SU-DHL-6 (cell line): Measurements from ENCODE around the gene DYNLT2B.

Experiments
- H2AFZ ChIP-seq: fragments of 200-600 bp; sonication (generic); 2 replicates; pipeline ENCODE4 v1.6.1; 2014; ENCODE audit warnings: low read depth, mild to moderate bottlenecking, moderate library complexity, mixed read lengths, antibody characterized with exemption, low read length; ENCODE audit not compliant: severe bottlenecking
- H3F3A ChIP-seq: fragments of 200-600 bp; shearing (Covaris generic); 2 replicates; pipeline ENCODE4 v1.6.0; 2016; ENCODE audit warnings: antibody characterized with exemption, mild to moderate bottlenecking; ENCODE audit not compliant: insufficient read depth
- H3K27ac ChIP-seq: fragments of 200-600 bp; sonication (generic); 2 replicates; pipeline ENCODE4 v1.5.1; 2016; ENCODE audit warnings: low read depth, mild to moderate bottlenecking, low read length, moderate library complexity, mixed read lengths
- H3K27me3 ChIP-seq: fragments of 200-600 bp; sonication (generic), shearing (Covaris generic); 2 replicates; pipeline ENCODE4 v1.6.0; 2014; ENCODE audit warnings: mild to moderate bottlenecking, low read length
- H3K36me3 ChIP-seq: fragments of 200-600 bp; sonication (generic); 2 replicates; pipeline ENCODE4 v1.6.1; 2014; ENCODE audit warnings: mild to moderate bottlenecking, low read length, mixed read lengths
- H3K4me2 ChIP-seq: fragments of 300-600, 200-600 bp; shearing (Covaris generic), sonication (generic); 2 replicates; pipeline ENCODE4 v1.6.0; 2014; ENCODE audit warnings: low read length, low read depth, mild to moderate bottlenecking; ENCODE audit not compliant: poor library complexity, severe bottlenecking
- H3K4me3 ChIP-seq: fragments of 200-600 bp; sonication (generic); 2 replicates; pipeline ENCODE4 v1.5.1; 2014; ENCODE audit warnings: antibody characterized with exemption, low read length, mild to moderate bottlenecking, mixed read lengths; ENCODE audit not compliant: insufficient read depth, poor library complexity, severe bottlenecking
- H3K79me2 ChIP-seq: fragments of 200-600 bp; sonication (generic); 2 replicates; pipeline ENCODE4 v1.6.1; 2014; ENCODE audit warnings: mild to moderate bottlenecking, low read length, moderate library complexity; ENCODE audit not compliant: insufficient read depth
- H3K9ac ChIP-seq: fragments of 200-600 bp; sonication (generic); 2 replicates; pipeline ENCODE4 v1.7.0; 2014; ENCODE audit warnings: mild to moderate bottlenecking, low read length
- H3K9me2 ChIP-seq: fragments of 200-600 bp; sonication (generic); replicated peaks from 2 replicates; pipeline ENCODE4 v1.6.1; 2014; ENCODE audit warnings: low read length; ENCODE audit not compliant: insufficient read depth
- H3K9me3 ChIP-seq: fragments of 200-600 bp; sonication (generic); 2 replicates; pipeline ENCODE4 v1.6.1; 2014; ENCODE audit warnings: low read length, mixed read lengths; ENCODE audit not compliant: insufficient read depth
- H4K20me1 ChIP-seq: fragments of 200-600 bp; sonication (generic); 2 replicates; pipeline ENCODE4 v1.6.1; 2014; ENCODE audit warnings: low read depth, mild to moderate bottlenecking, antibody characterized with exemption, low read length, moderate library complexity, mixed read lengths
- EZH2phosphoT487 ChIP-seq: fragments of 200-600 bp; sonication (generic), shearing (Covaris generic); conservative IDR thresholded peaks from 2 replicates; pipeline ENCODE4 v1.6.1; 2018; ENCODE audit warnings: mild to moderate bottlenecking, antibody characterized with exemption, low read length, moderate library complexity, mixed read lengths
- TF ChIP-seq, protein P1 (sequence below): fragments of 200-600 bp; sonication (generic); IDR thresholded peaks from one replicate; pipeline ENCODE4 v1.5.1; 2017; ENCODE audit warnings: antibody characterized with exemption, mild to moderate bottlenecking, low read length, moderate library complexity; ENCODE audit not compliant: insufficient read depth, poor library complexity, severe bottlenecking

DYNLT2B gene

DNA sequence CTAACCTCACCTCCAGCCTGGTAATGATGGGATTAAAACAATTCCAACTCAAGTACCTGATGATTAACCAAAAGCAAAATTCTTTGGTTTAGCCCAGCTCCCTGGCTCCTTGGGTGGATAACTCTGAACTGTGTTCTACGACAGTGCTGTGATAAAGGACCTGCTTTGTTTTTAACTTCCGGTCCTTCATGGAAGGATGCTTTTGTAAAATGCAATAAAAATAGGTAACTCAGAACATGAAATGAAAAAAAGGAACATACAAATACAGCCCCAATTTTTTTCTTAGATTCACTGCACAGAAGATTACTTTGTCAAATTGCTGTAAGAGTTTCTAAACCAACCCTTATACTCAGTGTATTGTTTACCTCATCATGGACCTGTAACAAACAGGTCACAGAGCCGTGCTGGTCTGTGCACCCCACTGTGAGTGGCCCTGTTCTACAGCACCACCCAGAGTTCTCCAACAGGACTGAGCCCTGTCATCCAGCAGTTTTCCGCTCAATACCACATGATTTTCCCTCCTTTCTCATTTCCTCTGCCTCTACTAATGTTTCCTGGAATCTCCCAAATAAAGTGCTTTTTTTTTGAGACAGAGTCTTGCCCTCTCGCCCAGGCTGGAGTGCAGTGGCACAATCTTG is 25.6 kb downstream of the DYNLT2B start:
- H3K27me3 ChIP-seq, result no peaks in the 10 kb centered on the region
- no peak overlapping the region for H3K9ac ChIP-seq
- peak overlapping the region; percentile 35 for H2AFZ ChIP-seq
- H3K4me3 ChIP-seq, result no peak overlapping the region
- H4K20me1 ChIP-seq, result no peaks in the 10 kb centered on the region
- no peaks in the 10 kb centered on the region for H3K9me2 ChIP-seq
- no peak for TF ChIP-seq EZH2phosphoT487
- TF ChIP-seq, protein P1, sequence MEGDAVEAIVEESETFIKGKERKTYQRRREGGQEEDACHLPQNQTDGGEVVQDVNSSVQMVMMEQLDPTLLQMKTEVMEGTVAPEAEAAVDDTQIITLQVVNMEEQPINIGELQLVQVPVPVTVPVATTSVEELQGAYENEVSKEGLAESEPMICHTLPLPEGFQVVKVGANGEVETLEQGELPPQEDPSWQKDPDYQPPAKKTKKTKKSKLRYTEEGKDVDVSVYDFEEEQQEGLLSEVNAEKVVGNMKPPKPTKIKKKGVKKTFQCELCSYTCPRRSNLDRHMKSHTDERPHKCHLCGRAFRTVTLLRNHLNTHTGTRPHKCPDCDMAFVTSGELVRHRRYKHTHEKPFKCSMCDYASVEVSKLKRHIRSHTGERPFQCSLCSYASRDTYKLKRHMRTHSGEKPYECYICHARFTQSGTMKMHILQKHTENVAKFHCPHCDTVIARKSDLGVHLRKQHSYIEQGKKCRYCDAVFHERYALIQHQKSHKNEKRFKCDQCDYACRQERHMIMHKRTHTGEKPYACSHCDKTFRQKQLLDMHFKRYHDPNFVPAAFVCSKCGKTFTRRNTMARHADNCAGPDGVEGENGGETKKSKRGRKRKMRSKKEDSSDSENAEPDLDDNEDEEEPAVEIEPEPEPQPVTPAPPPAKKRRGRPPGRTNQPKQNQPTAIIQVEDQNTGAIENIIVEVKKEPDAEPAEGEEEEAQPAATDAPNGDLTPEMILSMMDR, result no peak
- H3K36me3 ChIP-seq, result no peaks in the 10 kb centered on the region
- peaks cover 15% of the 10 kb centered on the region; the same call in 1 of the 2 replicates for H3F3A ChIP-seq
- peak overlapping the region; percentile 32 for H3K4me2 ChIP-seq
- H3K27ac ChIP-seq, result peak overlapping the region; percentile 17; the same call in 1 of the 2 replicates
- peaks cover 1% of the 10 kb centered on the region; the same call in 1 of the 2 replicates for H3K79me2 ChIP-seq
- H3K9me3 ChIP-seq, result no peaks in the 10 kb centered on the region

DNA sequence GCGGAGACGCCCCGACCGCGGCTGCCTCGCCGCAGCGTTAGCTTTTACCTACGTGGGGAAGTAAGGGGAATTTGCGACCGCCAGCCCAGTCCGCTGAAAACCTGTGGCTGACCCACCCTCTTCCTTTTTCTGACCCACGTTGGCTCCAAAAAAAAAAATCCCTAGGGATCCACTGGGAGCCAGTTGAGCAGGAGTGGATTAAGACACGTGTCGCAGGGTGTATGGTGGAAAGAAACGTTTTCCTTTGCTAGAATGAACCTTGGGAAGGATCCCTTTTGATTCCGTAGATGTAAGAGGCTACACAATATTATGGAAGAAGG is 29.9 kb downstream of the DYNLT2B start:
- H3K4me2 ChIP-seq, result peak overlapping the region; percentile 89
- H3K27ac ChIP-seq, result peak overlapping the region; percentile 23; the same call in 1 of the 2 replicates
- H3K9me2 ChIP-seq, result no peaks in the 10 kb centered on the region
- H3K4me3 ChIP-seq, result peak overlapping the region; percentile 66
- peak overlapping the region; percentile 78 for H3K9ac ChIP-seq
- peaks cover 4% of the 10 kb centered on the region; the same call in 1 of the 2 replicates for H3K79me2 ChIP-seq
- 0 out of 2 replicates have a peak, but pooled peaks cover 9% of the 10 kb centered on the region for H3F3A ChIP-seq
- no peak for TF ChIP-seq EZH2phosphoT487
- TF ChIP-seq, protein P1, result no peak
- peak overlapping the region; percentile 91 for H2AFZ ChIP-seq
- H3K9me3 ChIP-seq, result no peaks in the 10 kb centered on the region
- H4K20me1 ChIP-seq, result no peaks in the 10 kb centered on the region
- no peaks in the 10 kb centered on the region for H3K36me3 ChIP-seq
- no peaks in the 10 kb centered on the region for H3K27me3 ChIP-seq

DNA sequence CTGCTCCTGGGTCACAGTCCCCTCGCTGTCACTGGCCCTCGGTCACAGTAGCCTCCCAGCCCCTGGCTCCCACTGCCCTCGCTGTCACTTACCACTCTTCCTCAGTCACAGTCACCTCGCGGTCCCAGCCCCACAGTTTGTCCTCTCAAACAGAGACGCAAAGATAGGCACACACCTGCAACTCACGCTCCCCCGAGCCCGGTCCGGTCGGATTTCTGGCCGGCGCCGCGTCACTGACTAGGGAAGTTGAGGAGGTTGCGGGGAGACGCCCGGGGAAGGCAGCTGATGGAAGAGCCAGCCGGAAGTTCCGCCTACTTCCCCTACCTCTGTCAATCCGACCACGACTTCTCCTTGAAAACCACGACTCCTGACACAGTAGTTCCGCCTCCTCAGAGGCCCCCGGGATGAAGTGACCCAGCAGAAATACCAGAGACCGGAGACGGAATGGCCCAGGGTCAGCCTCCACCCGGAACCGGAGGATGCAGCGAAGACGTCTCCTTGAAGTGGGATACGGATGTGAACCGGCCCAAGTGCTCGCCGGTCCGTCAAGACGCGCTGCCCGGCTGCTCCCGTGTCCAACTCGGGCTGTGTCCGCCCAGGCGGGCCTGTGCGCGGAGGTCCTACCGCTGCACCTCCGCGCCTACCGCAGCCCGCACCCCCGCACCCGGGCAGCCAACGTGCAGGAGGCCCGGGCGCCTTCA is 30.4 kb downstream of the DYNLT2B start, which contains the start of gene PCYT1A:
Gene PCYT1A (minus strand): TSS at position 287 of the 701 bp plus-strand sequence. CDS start 17,195 bp downstream, outside the sequence.
- peak within 1 kb of the TSS; percentile 78 for H3K9ac ChIP-seq
- H4K20me1 ChIP-seq, result no peaks in the 10 kb centered on the region
- no peaks in the 10 kb centered on the region for H3K9me2 ChIP-seq
- peak within 1 kb of the TSS; percentile 66 for H3K4me3 ChIP-seq
- no peaks in the 10 kb centered on the region for H3K36me3 ChIP-seq
- H3K9me3 ChIP-seq, result no peaks in the 10 kb centered on the region
- peaks cover 4% of the 10 kb centered on the region; the same call in 1 of the 2 replicates for H3K79me2 ChIP-seq
- 0 out of 2 replicates have a peak, but pooled peaks cover 9% of the 10 kb centered on the region for H3F3A ChIP-seq
- no peak for TF ChIP-seq EZH2phosphoT487
- TF ChIP-seq, protein P1, result no peak
- peak within 1 kb of the TSS; percentile 89 for H3K4me2 ChIP-seq
- H3K27ac ChIP-seq, result peak within 1 kb of the TSS; percentile 23; the same call in 1 of the 2 replicates
- peak within 1 kb of the TSS; percentile 91 for H2AFZ ChIP-seq
- H3K27me3 ChIP-seq, result no peaks in the 10 kb centered on the region
